ENCODE results near the gene LANCL2. TPM values are rescaled to one million over a fixed set of nuclear protein-coding genes. Genes with fewer than 3 reads are reported as not detected.

LANCL2 gene
- total RNA-seq, 1 experiment from 2014 or later, result 10.0 TPM

DNA sequence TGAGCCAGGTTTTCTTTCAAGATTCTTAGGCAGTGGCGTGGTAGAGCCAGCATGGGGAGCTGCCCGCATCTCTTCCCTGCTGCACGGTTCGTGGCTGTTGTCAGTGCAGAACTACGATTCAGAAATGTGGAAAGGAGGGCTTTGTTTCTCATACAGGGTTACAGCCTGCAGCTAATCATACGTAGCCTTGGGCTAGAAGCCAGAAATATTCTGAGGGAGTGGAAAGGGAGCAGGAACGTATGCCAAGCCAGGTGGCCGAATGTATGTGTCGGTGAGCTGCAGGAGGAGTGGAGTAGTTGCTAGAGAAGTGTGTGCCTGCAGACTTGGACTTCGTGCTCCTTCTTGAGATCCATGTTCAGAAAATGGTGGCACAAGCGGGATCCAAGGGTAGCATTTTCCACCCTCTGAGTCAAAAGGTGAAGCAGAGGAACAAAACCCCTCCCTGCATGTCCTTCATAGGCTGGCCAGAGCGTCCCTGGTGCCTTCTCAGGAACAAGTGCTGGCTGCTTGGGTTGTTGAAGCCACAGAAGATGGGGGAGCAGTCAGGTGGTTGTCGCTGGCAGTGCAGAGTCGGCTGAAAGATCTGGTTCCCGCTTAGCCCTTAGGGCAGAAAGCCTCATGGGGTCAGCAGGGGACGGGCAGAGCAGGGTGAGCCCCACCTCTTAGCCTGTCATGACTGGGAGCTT is 40.9 kb downstream of the LANCL2 start:
- Histone ChIP-seq H3K9me2 (ENCODE audit: insufficient read depth) (no peaks in the 10 kb centered on the region), H3K4me1 (ENCODE audit: control insufficient read depth in 1 of 2, insufficient read depth in 2 of 2, low read length in 2 of 2) (no peaks in the 10 kb centered on the region), H3K36me3 (ENCODE audit: control insufficient read depth in 1 of 2, insufficient read depth in 2 of 2, low read length in 2 of 2) (no peaks in the 10 kb centered on the region), H3K9ac (ENCODE audit: low read length) (no peak overlapping the region), H3K79me2 (ENCODE audit: insufficient read depth, low read length) (no peaks in the 10 kb centered on the region), H3K27ac (ENCODE audit: low read depth, low read length) (no peak overlapping the region), H2AFZ (ENCODE audit: low read depth, low read length, poor library complexity, severe bottlenecking) (no peak overlapping the region), H3K4me3 (replicated peaks in 1 of 2; ENCODE audit: low read depth in 1 of 2, low read length in 2 of 2) (no peak overlapping the region), H4K20me1 (ENCODE audit: insufficient read depth) (no peaks in the 10 kb centered on the region), H3K4me2 (ENCODE audit: low read length) (no peak overlapping the region), H3K27me3 (ENCODE audit: insufficient read depth, low read length) (no peaks in the 10 kb centered on the region), H3K9me3 (ENCODE audit: control insufficient read depth in 1 of 2, insufficient read depth in 1 of 2, low read depth in 1 of 2, low read length in 2 of 2) (no peaks in the 10 kb centered on the region)
- no peak for DNase-seq (ENCODE audit: low read depth, low spot score)
- RAD21 ChIA-PET (ENCODE audit: low non-redundant PET in 1 of 2, low total read pairs in 2 of 2, uncharacterized antibody in 2 of 2, unreplicated experiment in 2 of 2), result no interaction called here
- no peak for TF ChIP-seq SRF (IDR thresholded peaks at IDR 0.05; ENCODE audit: low read depth)
- TF ChIP-seq, protein P1, sequence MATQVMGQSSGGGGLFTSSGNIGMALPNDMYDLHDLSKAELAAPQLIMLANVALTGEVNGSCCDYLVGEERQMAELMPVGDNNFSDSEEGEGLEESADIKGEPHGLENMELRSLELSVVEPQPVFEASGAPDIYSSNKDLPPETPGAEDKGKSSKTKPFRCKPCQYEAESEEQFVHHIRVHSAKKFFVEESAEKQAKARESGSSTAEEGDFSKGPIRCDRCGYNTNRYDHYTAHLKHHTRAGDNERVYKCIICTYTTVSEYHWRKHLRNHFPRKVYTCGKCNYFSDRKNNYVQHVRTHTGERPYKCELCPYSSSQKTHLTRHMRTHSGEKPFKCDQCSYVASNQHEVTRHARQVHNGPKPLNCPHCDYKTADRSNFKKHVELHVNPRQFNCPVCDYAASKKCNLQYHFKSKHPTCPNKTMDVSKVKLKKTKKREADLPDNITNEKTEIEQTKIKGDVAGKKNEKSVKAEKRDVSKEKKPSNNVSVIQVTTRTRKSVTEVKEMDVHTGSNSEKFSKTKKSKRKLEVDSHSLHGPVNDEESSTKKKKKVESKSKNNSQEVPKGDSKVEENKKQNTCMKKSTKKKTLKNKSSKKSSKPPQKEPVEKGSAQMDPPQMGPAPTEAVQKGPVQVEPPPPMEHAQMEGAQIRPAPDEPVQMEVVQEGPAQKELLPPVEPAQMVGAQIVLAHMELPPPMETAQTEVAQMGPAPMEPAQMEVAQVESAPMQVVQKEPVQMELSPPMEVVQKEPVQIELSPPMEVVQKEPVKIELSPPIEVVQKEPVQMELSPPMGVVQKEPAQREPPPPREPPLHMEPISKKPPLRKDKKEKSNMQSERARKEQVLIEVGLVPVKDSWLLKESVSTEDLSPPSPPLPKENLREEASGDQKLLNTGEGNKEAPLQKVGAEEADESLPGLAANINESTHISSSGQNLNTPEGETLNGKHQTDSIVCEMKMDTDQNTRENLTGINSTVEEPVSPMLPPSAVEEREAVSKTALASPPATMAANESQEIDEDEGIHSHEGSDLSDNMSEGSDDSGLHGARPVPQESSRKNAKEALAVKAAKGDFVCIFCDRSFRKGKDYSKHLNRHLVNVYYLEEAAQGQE (IDR thresholded peaks at IDR 0.05; ENCODE audit: low read depth), result no peak
- no peak for TF ChIP-seq YY1 (IDR thresholded peaks at IDR 0.05; ENCODE audit: extremely low read depth, insufficient replicate concordance, low read depth, low read length)
- no peak for TF ChIP-seq SP1 (IDR thresholded peaks at IDR 0.05; ENCODE audit: low read depth)
- POLR2A ChIA-PET, result no interaction called here
- intact Hi-C loops (cut with micrococcal nuclease), result no loop called here
- ATAC-seq, result no peak
- no TSS peak for BruUV-seq (replicated peaks)
- CTCF ChIA-PET, result no interaction called here

All from HCT116 (cell line).